PC-3 (cell line): ENCODE measurements around the gene TRIM33. TPM values are rescaled to one million over a fixed set of nuclear protein-coding genes. Genes with fewer than 3 reads are reported as not detected.

Experiments used
- ATAC-seq: fragments of 200-7000 bp; cut with Tn5 transposase; 2 replicates; pipeline ENCODE4 v1.9.1; 2020; ENCODE audit warnings: mild to moderate bottlenecking, moderate library complexity
- BruUV-seq: library from RNA; stranded (reverse); fragments of 400-500 nt; replicated peaks from 2 replicates; lab custom pipeline; 2021; lab: Mats Ljungman, UMichigan
- CTCF ChIA-PET: fragments of 300-600 bp; sonication (Branson Sonifier 250); formaldehyde crosslinking; loops from one replicate; lab custom pipeline; 2022; ENCODE audit warnings: antibody characterized with exemption; lab: Charles Lee
- POLR2A ChIA-PET: fragments of 300-600 bp; sonication (Branson Sonifier 250); formaldehyde crosslinking; loops from one replicate; lab custom pipeline; 2022; ENCODE audit warnings: antibody characterized with exemption; ENCODE audit not compliant: unreplicated experiment; lab: Charles Lee
- DNase-seq: peaks from one replicate; pipeline ENCODE4 v3.0.0-alpha.2; 2015
- H2AFZ ChIP-seq: fragments of 300-600 bp; sonication (generic); 2 replicates; pipeline ENCODE4 v1.6.0; 2016; ENCODE audit warnings: antibody characterized with exemption, low read length
- H3F3A ChIP-seq: fragments of 300-600 bp; sonication (generic); one replicate; pipeline ENCODE4 v1.6.0; 2017; ENCODE audit warnings: antibody characterized with exemption, low read length, control low read depth, mild to moderate bottlenecking; ENCODE audit not compliant: unreplicated experiment
- H3K27ac ChIP-seq: fragments of 300-600 bp; sonication (generic); 2 replicates; pipeline ENCODE4 v1.5.1; 2016; ENCODE audit warnings: mild to moderate bottlenecking, low read length
- H3K27me3 ChIP-seq: fragments of 300-600 bp; sonication (generic); 2 replicates; pipeline ENCODE4 v1.6.1; 2016; ENCODE audit warnings: low read length, mixed read lengths
- H3K36me3 ChIP-seq: fragments of 300-600 bp; sonication (generic); 2 replicates; pipeline ENCODE4 v1.6.1; 2016; ENCODE audit warnings: low read depth, mixed run types, low read length, mixed read lengths
- H3K4me1 ChIP-seq: fragments of 300-600 bp; sonication (generic); 2 replicates; pipeline ENCODE4 v1.5.1; 2016; ENCODE audit warnings: low read length; ENCODE audit not compliant: insufficient read depth
- H3K4me2 ChIP-seq: fragments of 300-600 bp; sonication (generic); 2 replicates; pipeline ENCODE4 v1.6.0; 2016; ENCODE audit warnings: low read length
- H3K4me3 ChIP-seq: fragments of 300-600 bp; sonication (generic); 2 replicates; pipeline ENCODE4 v1.5.1; 2016; ENCODE audit warnings: mild to moderate bottlenecking, low read length, mixed read lengths
- H3K79me2 ChIP-seq: fragments of 300-600 bp; sonication (generic); 2 replicates; pipeline ENCODE4 v1.6.1; 2017; ENCODE audit warnings: low read length, mixed read lengths
- H3K9ac ChIP-seq: fragments of 300-600 bp; sonication (generic); 2 replicates; pipeline ENCODE4 v1.6.0; 2016; ENCODE audit warnings: mild to moderate bottlenecking, low read length
- H3K9me2 ChIP-seq: fragments of 300-600 bp; sonication (generic); replicated peaks from 2 replicates; pipeline ENCODE4 v1.6.1; 2016; ENCODE audit warnings: mixed run types, low read length, mixed read lengths
- H3K9me3 ChIP-seq: fragments of 300-600 bp; sonication (generic); 2 replicates; pipeline ENCODE4 v1.6.1; 2016; ENCODE audit warnings: low read length, mixed read lengths
- H4K20me1 ChIP-seq: fragments of 300-600 bp; sonication (generic); 2 replicates; pipeline ENCODE4 v1.6.1; 2016; ENCODE audit warnings: low read length, mixed read lengths
- EZH2 ChIP-seq: fragments of 300-600 bp; sonication (generic); IDR thresholded peaks from one replicate; pipeline ENCODE4 v1.6.1; 2017; ENCODE audit warnings: antibody characterized with exemption, mild to moderate bottlenecking, low read length; ENCODE audit not compliant: unreplicated experiment
- EZH2phosphoT487 ChIP-seq: fragments of 300-600 bp; sonication (generic); IDR thresholded peaks from 2 replicates; pipeline ENCODE4 v1.6.1; 2018; ENCODE audit warnings: mild to moderate bottlenecking, antibody characterized with exemption, low read length, borderline replicate concordance
- intact Hi-C: fragments of 100-400 bp; cut with micrococcal nuclease; formaldehyde crosslinking; loops from 2 replicates; pipeline ENCODE4 v1.9.0; 2023
- total RNA-seq: library from RNA; depleted of rRNA; stranded (reverse); fragments of >200 nt; gene quantifications from 2 replicates; pipeline ENCODE4 v1.2.3, GENCODE V29; 2014
- TF ChIP-seq, protein P1 (sequence below): fragments of 300-600 bp; sonication (generic); conservative IDR thresholded peaks from 2 replicates; pipeline ENCODE4 v1.5.1; 2017; ENCODE audit warnings: antibody characterized with exemption, low read depth, mild to moderate bottlenecking, low read length

The TRIM33 gene
- total RNA-seq, 1 experiment from 2014 or later, result 36.7 TPM

DNA sequence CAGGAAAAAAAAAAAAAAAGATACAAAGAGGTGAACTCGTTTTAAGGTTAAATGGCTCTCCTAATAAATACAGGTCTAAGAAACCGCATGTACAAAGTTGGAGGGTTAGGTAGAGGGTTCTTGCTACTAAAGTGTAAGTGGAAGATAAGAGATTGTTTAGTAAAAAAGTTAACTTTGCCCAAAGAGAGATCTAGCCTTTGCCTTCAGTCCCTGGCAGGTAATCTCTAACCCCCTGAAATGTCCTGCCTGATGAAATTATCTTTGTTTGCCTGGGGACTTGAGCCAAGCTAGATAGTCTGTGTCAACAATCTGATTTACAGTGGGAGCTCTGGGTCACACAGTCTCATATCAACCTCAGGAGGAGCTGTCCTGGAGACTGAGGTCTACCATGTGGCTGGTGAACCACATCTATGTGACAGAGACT is 57.6 kb downstream of the TRIM33 start:
- Histone ChIP-seq H3K36me3 (peaks cover 37% of the 10 kb centered on the region), H2AFZ (no peak overlapping the region), H3K4me3 (no peak overlapping the region), H4K20me1 (no peaks in the 10 kb centered on the region), H3K4me2 (no peak overlapping the region), H3K9me2 (no peaks in the 10 kb centered on the region), H3K9ac (no peak overlapping the region), H3K27me3 (no peaks in the 10 kb centered on the region), H3K4me1 (peaks cover 27% of the 10 kb centered on the region), H3K79me2 (no peaks in the 10 kb centered on the region), H3K9me3 (0 out of 2 replicates have a peak, but pooled peaks cover under 1% of the 10 kb centered on the region), H3F3A (no peaks in the 10 kb centered on the region), H3K27ac (no peak overlapping the region)
- no TSS peak for BruUV-seq
- CTCF ChIA-PET, result no interaction called here
- intact Hi-C loops, result no loop called here
- TF ChIP-seq EZH2 (no peak), EZH2phosphoT487 (no peak)
- TF ChIP-seq, protein P1, sequence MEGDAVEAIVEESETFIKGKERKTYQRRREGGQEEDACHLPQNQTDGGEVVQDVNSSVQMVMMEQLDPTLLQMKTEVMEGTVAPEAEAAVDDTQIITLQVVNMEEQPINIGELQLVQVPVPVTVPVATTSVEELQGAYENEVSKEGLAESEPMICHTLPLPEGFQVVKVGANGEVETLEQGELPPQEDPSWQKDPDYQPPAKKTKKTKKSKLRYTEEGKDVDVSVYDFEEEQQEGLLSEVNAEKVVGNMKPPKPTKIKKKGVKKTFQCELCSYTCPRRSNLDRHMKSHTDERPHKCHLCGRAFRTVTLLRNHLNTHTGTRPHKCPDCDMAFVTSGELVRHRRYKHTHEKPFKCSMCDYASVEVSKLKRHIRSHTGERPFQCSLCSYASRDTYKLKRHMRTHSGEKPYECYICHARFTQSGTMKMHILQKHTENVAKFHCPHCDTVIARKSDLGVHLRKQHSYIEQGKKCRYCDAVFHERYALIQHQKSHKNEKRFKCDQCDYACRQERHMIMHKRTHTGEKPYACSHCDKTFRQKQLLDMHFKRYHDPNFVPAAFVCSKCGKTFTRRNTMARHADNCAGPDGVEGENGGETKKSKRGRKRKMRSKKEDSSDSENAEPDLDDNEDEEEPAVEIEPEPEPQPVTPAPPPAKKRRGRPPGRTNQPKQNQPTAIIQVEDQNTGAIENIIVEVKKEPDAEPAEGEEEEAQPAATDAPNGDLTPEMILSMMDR, result no peak
- ATAC-seq, result no peak
- DNase-seq, result no peak
- POLR2A ChIA-PET, result no interaction called here

DNA sequence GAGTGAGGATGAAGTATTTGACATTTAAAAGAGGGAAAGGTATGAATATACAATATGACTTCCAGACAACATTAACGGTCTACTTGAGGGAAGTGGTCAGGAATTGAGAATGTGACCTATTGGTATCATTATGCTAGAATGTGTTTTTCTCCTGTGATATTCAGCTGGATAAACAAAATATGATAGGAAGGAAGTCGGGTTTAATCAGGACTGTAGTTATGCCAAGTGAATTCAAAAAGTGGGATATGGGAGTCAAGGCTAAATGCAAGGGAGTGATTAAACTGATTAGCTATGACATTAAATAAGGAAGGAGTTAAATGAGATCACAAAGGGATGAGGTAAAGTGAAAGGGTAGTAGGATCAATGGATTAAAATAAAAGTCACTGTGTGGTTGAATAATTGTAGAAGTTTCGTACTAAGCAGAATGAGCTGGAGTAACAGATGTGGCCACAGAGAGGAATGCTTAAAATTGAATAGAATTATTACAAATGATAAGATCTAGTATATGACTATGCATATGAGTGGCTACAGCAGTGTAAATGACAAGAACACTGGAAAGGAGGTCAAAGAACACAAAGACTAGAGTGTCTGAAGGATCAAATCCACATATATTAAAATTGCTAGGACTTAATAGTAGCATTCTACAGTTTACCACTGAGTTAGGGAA is 62.5 kb downstream of the TRIM33 start:
- intact Hi-C loops, result no loop called here
- H3K9ac ChIP-seq, result no peak overlapping the region

More for the DNA sequence above, 62.5 kb downstream of the TRIM33 start:
- H3K4me3 ChIP-seq, result no peak overlapping the region
- no peak overlapping the region for H3K27ac ChIP-seq
- no peaks in the 10 kb centered on the region for H3K9me3 ChIP-seq
- ChIA-PET POLR2A (no interaction called here), CTCF (no interaction called here)
- H4K20me1 ChIP-seq, result no peaks in the 10 kb centered on the region
- no peak for DNase-seq
- no peaks in the 10 kb centered on the region for H3K27me3 ChIP-seq
- H3K9me2 ChIP-seq, result no peaks in the 10 kb centered on the region
- H3K4me2 ChIP-seq, result no peak overlapping the region
- ATAC-seq, result no peak
- H2AFZ ChIP-seq, result no peak overlapping the region
- no TSS peak for BruUV-seq
- H3K4me1 ChIP-seq, result no peaks in the 10 kb centered on the region
- no peaks in the 10 kb centered on the region for H3K79me2 ChIP-seq
- no peak for TF ChIP-seq EZH2phosphoT487
- TF ChIP-seq, protein P1, result no peak
- TF ChIP-seq EZH2, result no peak
- no peaks in the 10 kb centered on the region for H3F3A ChIP-seq
- peaks cover 21% of the 10 kb centered on the region; the same call in 1 of the 2 replicates for H3K36me3 ChIP-seq
